Occipital lobe (tissue), 2 donors: ENCODE measurements around the gene MID1. TPM values are rescaled to one million over a fixed set of nuclear protein-coding genes. Genes with fewer than 3 reads are reported as not detected.

Experiments
- DNase-seq: peaks from one replicate; lab custom pipeline; 2025; lab: John Stamatoyannopoulos, UW
- total RNA-seq: library from RNA; depleted of rRNA; stranded (reverse); fragments of >200 nt; gene quantifications from one replicate; pipeline ENCODE4 v1.2.3, GENCODE V29; 2014

MID1 gene, protein sequence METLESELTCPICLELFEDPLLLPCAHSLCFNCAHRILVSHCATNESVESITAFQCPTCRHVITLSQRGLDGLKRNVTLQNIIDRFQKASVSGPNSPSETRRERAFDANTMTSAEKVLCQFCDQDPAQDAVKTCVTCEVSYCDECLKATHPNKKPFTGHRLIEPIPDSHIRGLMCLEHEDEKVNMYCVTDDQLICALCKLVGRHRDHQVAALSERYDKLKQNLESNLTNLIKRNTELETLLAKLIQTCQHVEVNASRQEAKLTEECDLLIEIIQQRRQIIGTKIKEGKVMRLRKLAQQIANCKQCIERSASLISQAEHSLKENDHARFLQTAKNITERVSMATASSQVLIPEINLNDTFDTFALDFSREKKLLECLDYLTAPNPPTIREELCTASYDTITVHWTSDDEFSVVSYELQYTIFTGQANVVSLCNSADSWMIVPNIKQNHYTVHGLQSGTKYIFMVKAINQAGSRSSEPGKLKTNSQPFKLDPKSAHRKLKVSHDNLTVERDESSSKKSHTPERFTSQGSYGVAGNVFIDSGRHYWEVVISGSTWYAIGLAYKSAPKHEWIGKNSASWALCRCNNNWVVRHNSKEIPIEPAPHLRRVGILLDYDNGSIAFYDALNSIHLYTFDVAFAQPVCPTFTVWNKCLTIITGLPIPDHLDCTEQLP
- 24.6 TPM for total RNA-seq

DNA sequence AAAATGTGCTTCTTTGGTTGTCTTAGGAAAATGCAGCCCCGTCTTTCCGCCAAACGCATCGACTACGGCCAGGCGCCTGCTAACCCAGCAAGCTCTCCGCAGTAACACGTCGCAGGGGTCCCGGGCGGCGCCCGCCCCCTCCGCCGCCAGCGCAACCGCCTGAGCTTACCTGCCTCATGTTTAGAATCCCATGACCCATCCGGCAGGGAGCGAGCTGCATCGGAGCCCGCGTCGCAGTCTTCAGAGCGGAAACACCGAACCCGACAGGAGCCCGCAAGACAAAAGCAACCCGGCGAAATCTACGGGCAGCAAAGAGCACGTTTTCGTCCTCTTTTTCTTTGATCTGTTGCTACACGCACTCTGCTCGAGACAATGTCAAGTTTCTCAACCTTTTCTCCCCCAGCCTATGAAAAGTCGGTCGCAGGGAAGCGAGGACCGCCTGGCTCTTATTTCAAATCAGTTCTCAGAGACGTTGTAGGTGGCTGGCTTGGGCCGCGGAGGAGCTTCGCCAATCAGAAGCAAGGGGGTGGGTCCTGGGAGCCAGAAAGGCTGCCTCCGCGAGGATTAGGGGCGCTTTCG, at the start of gene MID1:
Gene MID1 (minus strand): TSS at position 465 of the 579 bp plus-strand sequence. CDS start 53,038 bp downstream, outside the sequence.
- peak; percentile 9 for DNase-seq

DNA sequence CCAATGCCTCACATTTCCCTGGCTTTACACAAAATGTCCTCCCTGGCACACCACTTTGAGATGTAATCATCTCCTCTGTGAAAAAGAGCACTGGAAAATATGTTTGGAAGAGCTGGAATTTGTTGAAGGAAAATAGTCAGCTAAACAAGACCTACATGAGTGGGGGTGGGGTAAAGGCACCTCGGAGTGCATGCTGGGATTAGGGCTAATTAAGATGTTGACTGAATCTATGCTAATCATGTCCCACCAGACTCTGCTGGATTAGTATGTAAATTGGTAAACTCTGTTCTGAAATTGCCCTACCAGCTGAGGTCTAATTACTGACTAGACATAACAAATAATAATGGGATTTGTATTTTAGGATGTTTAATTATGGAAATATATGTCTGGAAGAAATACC, 46.8 kb upstream of the MID1 start:
- DNase-seq, result no peak

DNA sequence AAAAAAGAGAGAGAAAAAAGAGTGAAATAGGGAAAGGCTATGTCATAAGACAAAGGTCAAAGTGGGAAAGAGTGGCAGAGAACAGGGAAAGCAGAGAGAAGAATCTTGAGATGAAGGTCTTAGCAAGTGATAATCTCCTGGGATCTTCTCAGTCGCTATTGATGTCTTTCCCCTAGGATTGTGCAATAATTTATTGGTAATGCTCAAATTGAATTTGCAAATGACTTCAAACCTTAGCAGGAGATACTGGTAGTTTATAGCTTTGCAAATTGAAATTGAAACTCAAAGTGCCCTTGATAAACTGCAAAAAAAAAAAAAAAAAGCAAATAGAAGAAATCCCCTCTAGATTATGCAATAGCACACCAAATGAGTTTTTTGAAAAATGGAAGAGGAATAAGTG, 45.7 kb upstream of the MID1 start:
- DNase-seq, result no peak

DNA sequence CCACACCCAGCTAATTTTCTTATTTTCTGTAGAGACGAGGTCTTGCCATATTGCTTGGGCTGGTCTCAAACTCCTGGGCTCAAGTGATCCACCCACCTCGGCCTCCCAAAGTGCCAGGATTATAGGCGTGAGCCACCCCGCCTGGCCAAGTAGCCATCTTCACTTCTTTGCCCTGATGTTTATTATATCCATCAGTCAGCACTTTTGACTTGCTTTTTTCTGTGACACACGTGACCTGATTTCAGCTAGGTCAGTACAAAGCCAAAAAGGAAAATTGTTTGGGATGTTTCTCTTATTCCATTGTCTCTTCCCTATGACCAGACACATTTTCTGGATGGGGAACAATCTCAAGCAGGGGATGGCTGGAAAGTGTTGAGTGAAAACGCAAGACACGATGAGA, 45.3 kb upstream of the MID1 start:
- no peak for DNase-seq

DNA sequence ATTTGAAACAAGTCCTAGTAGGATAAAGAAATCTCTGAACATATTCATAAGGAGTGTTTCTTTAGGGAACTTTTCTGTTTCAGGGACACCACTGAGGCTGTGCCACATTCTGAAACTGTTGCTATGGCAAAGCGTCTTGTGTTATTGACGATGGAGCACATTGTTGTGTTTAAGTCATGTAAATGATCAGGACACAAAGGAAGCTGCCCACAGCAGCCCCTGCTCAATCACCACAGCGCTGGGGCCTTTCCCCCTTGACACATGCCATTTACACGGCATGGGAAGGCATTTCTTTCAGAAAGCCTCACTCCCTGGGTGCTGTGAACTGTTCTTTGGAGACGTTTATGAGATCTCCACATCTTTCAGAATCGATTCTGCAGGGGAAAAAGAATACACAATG, 39.8 kb upstream of the MID1 start:
- DNase-seq, result no peak

DNA sequence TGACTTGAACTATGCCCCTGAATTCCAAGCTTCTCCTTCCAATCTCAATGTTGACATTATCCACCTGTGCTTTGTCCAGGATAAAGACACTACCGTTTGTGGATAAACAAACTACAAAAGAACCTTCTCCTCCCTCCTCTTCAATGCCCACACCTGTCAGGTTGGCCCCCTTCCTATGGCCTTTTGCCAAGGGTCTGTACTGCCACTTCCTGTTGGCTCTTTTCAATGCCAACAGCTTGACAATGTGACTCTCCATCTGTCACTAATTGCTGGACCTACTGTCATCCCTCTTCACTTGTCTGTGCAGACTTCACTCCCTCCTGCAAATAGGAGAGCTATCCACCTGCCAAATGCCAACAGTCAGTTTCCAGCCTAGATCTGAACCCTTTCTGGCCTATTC, 35.8 kb upstream of the MID1 start:
- DNase-seq, result no peak

DNA sequence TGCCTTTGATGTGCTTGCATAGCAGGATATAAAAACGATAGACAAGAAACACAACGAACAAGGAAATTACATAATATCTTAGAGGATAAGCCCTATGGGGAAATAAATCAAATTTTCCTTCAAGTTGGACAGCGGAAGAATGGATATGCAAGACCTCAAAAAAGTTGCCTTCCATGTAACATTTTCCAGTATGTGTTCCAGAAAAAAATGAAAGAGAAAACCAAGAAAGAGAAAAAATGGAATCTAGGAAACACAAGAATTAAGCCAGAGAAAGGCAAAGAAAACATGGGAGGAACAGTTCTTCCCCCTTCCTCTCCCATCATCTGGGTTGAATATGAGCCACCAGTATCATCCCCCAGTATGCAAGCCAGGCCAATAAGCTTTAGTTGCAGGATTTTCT, 34.6 kb upstream of the MID1 start:
- no peak for DNase-seq

DNA sequence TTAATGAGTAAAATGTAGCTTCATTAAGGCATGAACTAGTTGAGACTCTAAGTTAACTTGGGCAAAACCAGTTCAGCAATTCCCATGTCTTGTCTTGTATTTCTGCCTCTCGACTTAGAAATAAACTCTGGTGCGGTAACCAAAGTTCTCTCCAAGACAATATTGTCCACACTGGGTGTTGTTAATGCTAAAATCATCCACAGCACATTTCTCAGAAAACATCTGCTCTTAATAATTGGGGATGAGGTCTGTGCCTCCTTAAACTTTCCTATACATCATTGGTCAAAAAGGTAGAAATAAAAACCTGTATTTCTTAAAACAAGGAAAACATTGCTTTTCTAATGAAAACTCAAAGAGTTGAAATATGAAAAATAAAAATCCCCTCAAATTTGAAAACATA, 32.9 kb upstream of the MID1 start:
- no peak for DNase-seq

DNA sequence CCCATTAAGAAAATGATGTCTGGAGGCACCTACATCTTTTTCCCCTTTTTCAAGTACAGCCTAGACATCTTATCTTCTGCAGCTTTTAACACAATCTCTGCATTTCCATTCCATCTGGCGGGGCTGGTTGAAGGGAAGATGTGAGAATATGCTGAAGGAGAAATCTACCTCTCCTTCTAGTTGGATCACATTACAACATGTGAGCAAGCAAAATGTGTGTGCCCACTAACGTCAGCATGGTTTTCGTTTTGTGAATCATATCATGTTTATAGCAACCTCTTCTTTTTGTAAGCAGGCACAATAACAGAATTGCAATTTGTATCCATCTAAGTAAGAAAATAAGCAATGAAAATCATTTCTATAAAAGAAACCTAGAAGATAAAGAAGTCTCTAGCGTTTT, 28.9 kb upstream of the MID1 start:
- no peak for DNase-seq

DNA sequence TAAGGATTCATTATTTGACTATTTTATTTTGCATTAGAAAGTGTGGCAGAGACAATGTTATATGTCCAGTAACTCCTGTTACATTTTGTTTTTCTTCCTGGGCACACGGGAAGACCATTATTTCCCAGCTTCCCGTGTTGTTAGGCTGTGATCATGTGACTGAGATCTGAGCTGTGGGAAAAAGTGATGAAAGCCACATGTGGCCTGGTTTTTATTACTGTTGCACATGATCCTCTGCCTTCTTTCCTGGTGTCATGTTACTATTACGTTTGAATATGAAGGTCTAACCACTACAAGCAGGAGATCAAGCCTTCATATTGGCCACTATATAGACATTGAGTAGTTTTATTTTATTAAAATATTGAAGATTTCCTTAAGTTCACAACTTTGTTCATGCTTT, 28.2 kb upstream of the MID1 start:
- DNase-seq, result no peak

DNA sequence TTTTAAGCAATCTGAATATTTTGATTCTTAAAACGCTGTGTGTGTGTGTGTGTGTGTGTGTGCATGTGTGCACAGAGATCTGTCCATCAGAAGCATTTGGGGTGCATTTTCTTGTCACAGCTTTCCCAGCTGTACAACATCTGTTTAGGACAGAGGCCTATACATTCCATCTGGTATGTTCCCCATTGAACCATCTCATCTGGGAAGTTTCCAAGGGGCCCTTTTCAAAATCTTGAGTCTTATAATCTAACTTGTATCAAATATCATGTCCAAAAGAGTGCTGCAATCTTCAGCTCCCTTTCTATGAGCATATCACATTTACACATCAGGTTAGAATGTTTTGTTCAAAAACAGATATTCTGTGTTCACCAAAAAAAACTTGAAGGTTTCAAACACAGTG, 16.5 kb upstream of the MID1 start:
- DNase-seq, result no peak

DNA sequence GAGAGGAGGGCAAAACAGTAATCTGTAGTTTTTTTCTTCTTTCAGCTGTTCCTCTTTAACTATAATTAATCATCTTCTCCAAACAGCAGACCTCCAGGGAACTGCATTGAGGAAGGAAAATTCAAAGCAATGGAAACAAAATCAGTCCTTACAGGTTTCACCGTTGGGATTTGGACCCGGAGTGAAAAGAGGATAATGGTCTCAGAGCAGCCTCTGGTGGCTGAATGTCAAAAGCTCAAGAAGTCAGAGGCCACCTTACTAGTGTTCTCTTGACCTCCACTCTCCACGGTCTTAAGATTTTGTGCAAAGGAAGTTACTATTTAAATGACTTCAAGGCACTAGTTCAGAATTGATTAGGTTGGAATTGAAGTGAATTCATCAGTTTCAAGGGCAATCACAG, 16.0 kb upstream of the MID1 start:
- DNase-seq, result no peak

DNA sequence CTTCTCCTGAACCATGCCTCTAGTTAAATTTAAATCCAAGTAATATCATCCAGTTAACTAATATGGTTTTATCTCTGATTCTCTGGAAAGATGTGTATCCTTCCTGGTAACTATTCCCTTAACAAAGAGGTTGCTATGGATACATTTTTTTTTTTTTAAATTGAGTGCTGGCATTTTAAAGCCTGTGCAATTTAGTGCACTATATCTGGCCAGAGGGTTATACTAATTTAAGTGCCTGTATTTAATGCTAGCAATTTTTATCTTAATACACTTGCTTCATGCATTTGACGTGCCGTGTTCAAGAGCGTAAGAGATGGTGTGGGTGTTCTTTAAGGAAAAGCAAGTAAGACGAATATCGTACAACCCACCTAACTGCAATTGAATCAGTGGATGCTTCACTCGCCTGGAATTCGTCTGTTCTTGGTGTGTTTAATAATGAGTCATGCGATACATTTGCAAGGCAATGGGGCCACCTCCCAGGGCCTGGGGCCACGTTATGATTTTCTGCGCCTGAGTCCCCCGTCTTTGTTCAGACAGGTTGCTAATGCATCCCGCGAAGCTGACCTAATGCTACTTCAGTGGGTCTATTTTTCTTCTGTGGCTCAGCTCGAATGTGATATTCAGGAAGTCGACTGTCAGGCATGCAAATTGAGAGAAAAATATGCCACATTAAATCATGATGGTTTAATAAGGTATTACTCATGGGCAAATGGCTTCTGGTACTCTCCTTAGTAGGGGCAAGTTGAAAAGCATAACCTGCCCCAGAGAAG, 14.2 kb upstream of the MID1 start:
- DNase-seq, result no peak

DNA sequence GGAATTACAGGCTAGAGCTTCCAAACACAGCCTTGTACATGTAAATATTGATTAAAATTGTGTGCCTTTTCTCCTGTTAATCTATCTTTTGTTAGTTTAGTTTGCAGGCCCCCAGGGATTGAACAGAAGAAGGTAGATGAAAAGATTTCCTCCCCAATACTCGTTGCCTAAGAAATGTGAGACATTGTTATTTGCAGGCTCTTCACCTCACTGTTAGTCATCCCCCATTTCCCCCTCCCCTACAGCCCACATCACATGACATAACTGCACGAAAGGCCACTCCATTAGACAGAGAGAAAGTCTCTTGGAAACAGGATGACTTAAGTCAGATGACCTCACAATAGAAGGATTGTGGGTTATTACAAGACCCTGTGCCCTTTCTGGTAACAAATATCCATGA, 13.3 kb upstream of the MID1 start:
- no peak for DNase-seq

DNA sequence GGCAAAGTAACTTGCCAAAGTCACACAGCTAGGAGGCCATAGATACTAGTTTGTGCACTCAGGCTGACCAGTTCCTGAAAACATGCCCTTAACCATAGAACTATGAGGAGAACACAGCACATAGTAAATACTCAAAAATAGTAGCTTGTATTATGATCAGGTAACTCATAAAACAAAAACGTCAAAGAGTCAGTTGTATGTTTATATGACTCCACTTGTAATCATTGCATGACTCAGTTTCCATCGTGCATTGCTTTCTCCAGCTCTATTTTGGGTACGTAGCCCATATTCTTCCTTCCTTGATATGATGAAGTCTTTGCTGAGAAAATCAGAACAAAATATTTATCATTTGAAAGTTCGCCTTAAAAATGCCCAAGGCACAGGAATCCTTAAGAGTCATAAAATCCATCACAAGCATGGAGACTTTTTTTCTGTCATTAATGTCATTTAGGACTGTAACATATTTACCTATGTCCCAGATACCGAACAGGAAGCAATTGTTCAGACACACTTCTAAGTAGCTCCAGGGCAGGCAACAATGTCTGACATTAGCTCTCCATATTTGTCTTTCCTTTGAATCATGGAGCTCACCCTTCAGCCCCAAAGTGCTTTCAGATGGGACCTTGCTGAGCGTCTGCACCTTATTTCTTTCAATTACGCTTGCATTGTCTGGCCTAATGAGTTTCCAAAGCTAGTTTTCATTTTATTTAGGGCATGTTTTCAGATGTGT, 11.2 kb upstream of the MID1 start:
- no peak for DNase-seq

DNA sequence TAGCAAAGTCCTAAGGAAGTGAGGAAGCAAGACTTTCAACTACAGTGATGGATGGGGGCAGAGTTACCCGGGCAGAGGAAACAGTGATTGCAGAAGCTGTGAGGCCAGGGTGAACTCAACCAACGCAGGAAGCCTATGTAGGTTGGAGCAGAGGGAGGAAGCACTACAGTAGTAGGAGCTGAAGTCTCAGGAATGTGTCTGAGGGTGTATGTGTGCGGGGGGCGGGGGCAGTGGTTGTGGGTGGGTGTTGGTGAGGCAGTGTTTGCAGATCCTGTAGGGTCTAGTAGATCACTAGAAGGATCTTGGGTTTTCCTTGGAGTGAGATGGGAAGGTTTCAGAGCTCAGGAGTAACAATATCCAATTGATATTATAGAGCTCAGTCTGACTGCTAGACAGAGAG, 9.9 kb upstream of the MID1 start:
- DNase-seq, result no peak

DNA sequence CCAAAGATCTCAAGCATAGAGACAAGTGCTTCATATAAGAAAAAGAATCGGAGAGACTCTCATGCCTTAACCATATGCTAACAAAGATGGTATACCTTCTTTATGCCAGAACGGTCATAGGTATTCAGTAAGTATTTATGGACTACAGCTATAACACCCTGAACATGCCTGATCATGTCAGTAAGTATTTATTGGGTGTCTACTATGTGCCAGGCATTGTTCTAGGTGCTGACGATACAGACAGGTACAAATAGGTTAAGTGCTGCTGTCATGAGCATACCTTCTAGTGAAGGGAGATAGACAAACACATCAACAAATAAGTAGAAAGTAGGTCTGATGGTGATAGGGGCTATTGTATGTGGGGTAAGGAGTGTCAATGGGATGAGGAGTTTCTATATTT, 9.5 kb upstream of the MID1 start:
- no peak for DNase-seq

DNA sequence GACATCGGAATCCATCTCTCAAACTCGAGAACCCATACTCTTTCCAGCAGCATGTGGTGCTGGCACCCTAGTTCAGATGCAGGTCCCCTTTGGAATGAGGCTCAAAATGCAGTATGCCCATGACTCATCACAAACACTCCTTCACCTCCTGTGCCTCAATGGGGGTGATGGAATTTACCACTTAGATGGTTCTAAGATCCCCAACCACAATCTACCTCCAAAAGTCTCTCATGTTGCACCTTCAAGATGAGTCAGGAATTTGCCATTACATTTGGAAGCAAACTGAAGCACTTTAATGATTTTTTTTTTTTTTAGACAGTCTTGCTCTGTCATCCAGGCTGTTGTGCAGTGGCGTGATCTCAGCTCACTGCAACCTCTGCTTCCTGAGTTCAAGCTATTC, 8.5 kb upstream of the MID1 start:
- DNase-seq, result no peak

DNA sequence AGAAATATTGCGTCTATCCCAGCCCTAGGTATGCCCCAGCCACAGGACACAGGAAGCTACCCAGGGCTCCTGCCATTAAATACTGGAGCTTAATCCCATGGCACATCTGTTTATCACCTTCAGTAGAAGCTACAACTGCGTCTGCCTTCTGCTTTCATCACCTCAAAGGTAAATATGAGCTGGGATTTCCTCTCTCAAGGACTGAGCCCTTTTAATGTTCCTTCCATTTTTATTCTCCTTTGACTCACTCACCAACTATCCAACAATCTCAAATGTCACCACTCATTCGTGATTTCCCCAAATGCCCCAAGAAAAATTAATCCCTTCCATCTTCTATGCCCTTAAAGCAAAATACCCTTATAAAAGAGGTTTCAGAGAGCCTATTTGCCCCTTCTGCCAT, 1.8 kb upstream of the MID1 start:
- no peak for DNase-seq

DNA sequence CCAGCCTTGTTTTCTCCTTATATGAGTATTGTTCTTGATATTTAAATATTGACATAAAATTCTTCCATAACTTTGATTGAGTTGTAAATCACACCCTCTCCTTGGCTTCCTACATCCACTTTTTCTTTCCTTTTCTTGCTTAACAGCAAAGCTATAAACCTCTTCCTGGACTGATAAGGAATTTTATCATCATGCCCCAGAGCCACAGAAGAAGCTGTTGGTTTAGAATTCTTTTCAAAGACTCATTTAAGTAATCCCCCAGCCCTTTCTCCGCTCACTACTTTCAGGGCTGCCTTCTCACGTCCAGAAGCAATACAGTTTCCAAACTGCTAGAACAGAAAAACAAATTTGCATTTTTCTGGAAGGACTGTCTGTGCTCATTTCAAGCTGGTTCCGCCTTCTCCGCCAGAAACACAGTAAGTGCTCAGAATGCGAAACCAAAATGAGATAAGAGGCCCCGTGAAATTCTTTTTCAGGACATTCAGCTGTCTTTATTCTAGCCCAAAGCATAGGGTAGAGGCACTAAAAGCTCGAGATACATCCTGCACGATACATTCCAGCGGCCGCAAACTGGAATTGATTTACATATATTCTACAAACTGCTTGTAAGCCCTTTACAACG, 849 bp downstream of the MID1 start:
- DNase-seq, result no peak

DNA sequence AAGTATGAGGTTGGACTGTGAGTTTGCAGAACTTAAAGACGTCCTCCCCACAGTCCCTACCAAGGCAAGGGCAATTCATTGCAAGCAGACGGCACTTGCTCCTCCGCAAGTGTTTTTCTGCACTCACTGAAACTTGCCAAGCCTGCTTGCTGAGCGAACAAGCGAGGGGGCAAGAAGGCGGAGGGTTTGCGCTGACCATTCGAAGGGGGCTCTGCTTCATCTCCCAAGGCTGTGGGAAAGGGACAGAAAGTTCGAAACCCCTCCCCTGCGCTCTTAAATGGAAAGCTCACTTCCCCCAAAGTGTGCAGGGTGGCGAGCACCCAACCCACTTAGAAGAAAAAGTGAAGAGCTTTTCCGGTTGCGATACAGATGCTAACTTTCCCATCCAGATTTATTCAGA, 1.4 kb downstream of the MID1 start:
- DNase-seq, result no peak
